Hepatocyte (in vitro differentiated cells): ENCODE data around the gene ADAMTSL4. TPM values are rescaled to one million over a fixed set of nuclear protein-coding genes. Genes with fewer than 3 reads are reported as not detected.
A peak's percentile ranks its signal among the peaks of the same experiment; 100 is the strongest.

ENCODE experiments used
- DNase-seq: peaks from one replicate; pipeline ENCODE4 v3.0.0-alpha.2; 2016; ENCODE audit warnings: low spot score
- H2AFZ ChIP-seq: fragments of 200-600 bp; sonication (generic); 2 replicates; pipeline ENCODE4 v1.6.0; 2016; ENCODE audit warnings: antibody characterized with exemption, mild to moderate bottlenecking
- H3K27ac ChIP-seq: fragments of 200-600 bp; sonication (generic); 2 replicates; pipeline ENCODE4 v1.5.1; 2016; ENCODE audit warnings: mild to moderate bottlenecking
- H3K27me3 ChIP-seq: fragments of 200-600 bp; sonication (generic); 2 replicates; pipeline ENCODE4 v1.6.1; 2016
- H3K36me3 ChIP-seq: fragments of 200-600 bp; sonication (generic); replicated peaks from 2 replicates; pipeline ENCODE4 v1.5.1; 2016; ENCODE audit warnings: low read depth; ENCODE audit not compliant: insufficient read depth
- H3K4me1 ChIP-seq: fragments of 200-600 bp; sonication (generic); 2 replicates; pipeline ENCODE4 v1.5.1; 2016; ENCODE audit warnings: mild to moderate bottlenecking, moderate library complexity; ENCODE audit not compliant: insufficient read depth
- H3K4me2 ChIP-seq: fragments of 200-600 bp; sonication (generic); 2 replicates; pipeline ENCODE4 v1.6.0; 2016
- H3K4me3 ChIP-seq: fragments of 200-600 bp; sonication (generic); 2 replicates; pipeline ENCODE4 v1.5.1; 2016; ENCODE audit warnings: mild to moderate bottlenecking
- H3K79me2 ChIP-seq: fragments of 200-600 bp; sonication (generic); 2 replicates; pipeline ENCODE4 v1.6.0; 2017; ENCODE audit warnings: mild to moderate bottlenecking
- H3K9me2 ChIP-seq: fragments of 200-600 bp; sonication (generic); replicated peaks from 2 replicates; pipeline ENCODE4 v1.6.0; 2017; ENCODE audit warnings: mild to moderate bottlenecking; ENCODE audit not compliant: insufficient read depth
- H3K9me3 ChIP-seq: fragments of 200-600 bp; sonication (generic); 2 replicates; pipeline ENCODE4 v1.5.1; 2016; ENCODE audit warnings: low read depth, mild to moderate bottlenecking
- H4K20me1 ChIP-seq: fragments of 200-600 bp; sonication (generic); 2 replicates; pipeline ENCODE4 v1.6.0; 2016; ENCODE audit warnings: mild to moderate bottlenecking; ENCODE audit not compliant: insufficient read depth, poor library complexity, severe bottlenecking
- CTCF ChIP-seq: fragments of 200-600 bp; sonication (generic); IDR thresholded peaks from 2 replicates; pipeline ENCODE4 v1.5.1; 2016; ENCODE audit warnings: antibody characterized with exemption, mild to moderate bottlenecking; ENCODE audit not compliant: poor library complexity
- EZH2 ChIP-seq: fragments of 200-600 bp; sonication (generic); IDR thresholded peaks from 2 replicates; pipeline ENCODE4 v1.6.1; 2016; ENCODE audit warnings: antibody characterized with exemption, mild to moderate bottlenecking, borderline replicate concordance
- EZH2phosphoT487 ChIP-seq: fragments of 200-600 bp; sonication (generic); IDR thresholded peaks from one replicate; pipeline ENCODE4 v1.6.1; 2018; ENCODE audit warnings: antibody characterized with exemption, mild to moderate bottlenecking, low read depth, moderate library complexity; ENCODE audit not compliant: unreplicated experiment, severe bottlenecking
- whole genome bisulfite sequencing: methylation state at CpG from one replicate; pipeline ENCODE4 v1.1.6; 2016; ENCODE audit warnings: low lambda C conversion rate; ENCODE audit errors: missing lambda C conversion rate; 5-methylcytosine and 5-hydroxymethylcytosine counted together
- polyA plus RNA-seq: library from polyadenylated mRNA; unstranded; fragments of >200 nt; fragmentation: Nextera tagmentation; extraction: Ambion mirVana; gene quantifications from 2 replicates; pipeline ENCODE4 v1.2.1, GENCODE V29; 2016
- total RNA-seq: library from RNA; depleted of rRNA; stranded (reverse); fragments of >200 nt; gene quantifications from 2 replicates; pipeline ENCODE4 v1.2.3, GENCODE V29; 2014

Gene ADAMTSL4
- total and polyA plus RNA-seq, 2 experiments from 2014 or later: 8.1 to 19.7 TPM

GRCh38 chr1:150551784-150552127, 2.5 kb downstream of the ADAMTSL4 start:
- Histone ChIP-seq H3K27ac (peak overlapping the region; percentile 82), H3K9me3 (no peaks in the 10 kb centered on the region), H3K4me2 (peak overlapping the region; percentile 26), H3K9me2 (no peaks in the 10 kb centered on the region), H4K20me1 (no peaks in the 10 kb centered on the region), H3K36me3 (no peaks in the 10 kb centered on the region), H3K4me3 (no peak overlapping the region), H3K27me3 (no peaks in the 10 kb centered on the region), H3K79me2 (no peaks in the 10 kb centered on the region), H2AFZ (no peak overlapping the region), H3K4me1 (peaks cover 29% of the 10 kb centered on the region)
- no peak for DNase-seq
- 25% methylated on average over 1 of the region's 1 CpG for WGBS
- TF ChIP-seq EZH2phosphoT487: no peak
- TF ChIP-seq CTCF: no peak
- no peak for TF ChIP-seq EZH2

DNA sequence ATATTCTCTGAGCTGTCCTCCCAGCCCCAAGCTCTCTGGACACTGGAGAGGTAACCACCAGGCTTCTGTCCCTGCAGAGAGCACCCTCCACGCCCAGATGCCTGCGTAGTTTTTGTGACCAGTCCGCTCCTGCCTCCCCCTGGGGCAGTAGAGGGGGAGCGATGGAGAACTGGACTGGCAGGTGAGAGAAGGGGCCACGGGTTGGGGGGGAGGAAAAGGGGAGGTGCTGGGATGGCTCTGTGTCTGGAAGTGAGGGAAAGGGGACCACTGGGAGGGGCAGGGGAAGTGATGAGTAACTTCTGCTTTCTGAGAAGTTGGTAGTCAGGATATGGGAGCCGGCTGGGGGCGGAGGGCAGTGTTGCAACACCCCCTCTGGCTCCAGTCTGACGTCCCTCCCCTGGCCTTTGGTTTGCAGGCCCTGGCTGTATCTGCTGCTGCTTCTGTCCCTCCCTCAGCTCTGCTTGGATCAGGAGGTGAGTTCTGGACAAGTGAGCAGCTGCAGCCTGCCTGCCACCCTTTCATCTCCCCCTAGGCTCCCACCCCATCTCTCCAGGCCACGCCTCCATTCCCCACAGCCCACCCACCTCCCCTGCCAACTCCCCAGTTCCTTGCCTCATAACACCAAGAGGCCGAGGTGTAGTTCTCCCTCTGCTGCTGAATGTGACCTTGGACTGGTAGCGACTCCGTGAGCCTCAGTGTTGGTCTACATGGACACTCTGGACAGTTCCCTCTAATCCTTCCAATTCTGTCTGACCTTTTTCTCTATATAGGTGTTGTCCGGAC, 3.1 kb downstream of the ADAMTSL4 start:
- peak; percentile 92 for DNase-seq
- Histone ChIP-seq H2AFZ (no peak overlapping the region), H4K20me1 (no peaks in the 10 kb centered on the region), H3K9me2 (no peaks in the 10 kb centered on the region), H3K79me2 (no peaks in the 10 kb centered on the region), H3K4me2 (peak overlapping the region; percentile 26), H3K9me3 (no peaks in the 10 kb centered on the region), H3K27ac (peak overlapping the region; percentile 82), H3K36me3 (no peaks in the 10 kb centered on the region), H3K4me3 (no peak overlapping the region), H3K4me1 (peaks cover 29% of the 10 kb centered on the region), H3K27me3 (no peaks in the 10 kb centered on the region)
- no peak for TF ChIP-seq CTCF
- TF ChIP-seq EZH2phosphoT487: no peak
- no peak for TF ChIP-seq EZH2
- 39% methylated on average over 12 of the region's 13 CpGs for WGBS

- WGBS: 83% methylated on average over 10 of the region's 12 CpGs
- Histone ChIP-seq H3K4me3 (no peak overlapping the region), H3K4me1 (peaks cover 28% of the 10 kb centered on the region), H3K79me2 (peaks cover 2% of the 10 kb centered on the region), H3K9me2 (no peaks in the 10 kb centered on the region), H2AFZ (no peak overlapping the region), H3K27ac (peak overlapping the region; percentile 82), H3K27me3 (no peaks in the 10 kb centered on the region), H3K36me3 (no peaks in the 10 kb centered on the region), H4K20me1 (no peaks in the 10 kb centered on the region), H3K4me2 (peak overlapping the region; percentile 23), H3K9me3 (no peaks in the 10 kb centered on the region)
- TF ChIP-seq CTCF: no peak
- TF ChIP-seq EZH2: no peak
- no peak for TF ChIP-seq EZH2phosphoT487
- no peak for DNase-seq
Measured at GRCh38 chr1:150552911-150553289, 3.7 kb downstream of the ADAMTSL4 start.
